HG02642 (cell line): ENCODE data around the gene DNHD1.

Experiments used
- ATAC-seq: cut with Tn5 transposase; IDR thresholded peaks from one replicate; pipeline ENCODE4 v1.9.1; 2021; ENCODE audit warnings: mild to moderate bottlenecking; ENCODE audit not compliant: unreplicated experiment, poor library complexity

DNHD1 gene, protein sequence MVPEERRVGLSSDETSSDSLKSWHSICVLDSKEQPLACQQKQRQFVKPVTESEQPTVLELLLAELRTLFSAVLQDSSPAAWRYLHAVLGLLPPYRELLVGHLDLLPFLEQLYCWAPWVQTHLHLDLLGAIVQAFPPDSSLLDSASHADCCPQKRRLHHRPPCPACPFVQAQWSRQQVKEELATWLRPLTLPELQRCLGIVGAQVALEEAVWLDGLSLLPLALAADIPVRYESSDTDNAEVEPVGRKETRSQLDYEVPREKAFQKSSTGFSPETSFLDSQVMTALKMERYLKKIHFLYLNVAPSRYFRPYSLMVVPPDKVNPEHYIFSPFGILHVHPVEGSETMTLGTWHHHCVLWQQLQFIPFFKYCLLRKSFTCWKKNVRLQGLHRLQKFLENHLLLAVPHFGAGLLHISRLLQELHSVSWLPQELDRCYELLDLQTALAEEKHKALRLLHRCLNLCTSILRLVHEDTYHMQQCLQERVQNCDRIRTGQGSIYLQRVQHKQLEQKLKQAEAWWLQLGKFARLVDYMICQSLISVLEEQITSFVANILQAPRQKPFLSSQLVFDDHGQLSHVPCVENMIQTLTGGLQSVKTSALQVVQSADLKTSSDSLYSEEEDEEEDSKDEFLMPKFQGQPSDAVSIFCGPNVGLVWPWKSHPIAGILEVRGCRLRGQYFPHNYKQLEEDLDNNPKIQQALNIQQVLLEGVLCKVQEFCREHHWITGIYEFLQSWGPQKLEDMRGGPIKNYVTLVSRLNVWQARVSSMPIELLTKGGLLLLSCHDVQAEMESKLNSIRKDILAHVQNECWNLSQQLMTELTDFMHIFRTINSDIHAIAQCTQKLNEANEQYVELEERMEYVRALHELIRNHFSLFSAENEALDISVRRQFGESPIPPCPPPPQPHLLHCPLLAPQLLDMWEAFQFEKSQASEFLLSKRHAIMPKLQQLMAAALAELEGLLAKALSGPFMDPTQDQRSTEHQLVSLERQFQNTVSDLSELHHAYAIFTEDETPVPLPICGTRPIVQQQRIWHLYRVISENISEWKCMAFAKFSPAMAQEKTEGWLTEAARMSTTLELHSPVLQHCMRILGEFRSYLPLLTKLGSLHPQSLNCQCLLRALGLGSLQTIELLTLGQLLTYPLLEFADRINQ (N-terminal part only)

DNA sequence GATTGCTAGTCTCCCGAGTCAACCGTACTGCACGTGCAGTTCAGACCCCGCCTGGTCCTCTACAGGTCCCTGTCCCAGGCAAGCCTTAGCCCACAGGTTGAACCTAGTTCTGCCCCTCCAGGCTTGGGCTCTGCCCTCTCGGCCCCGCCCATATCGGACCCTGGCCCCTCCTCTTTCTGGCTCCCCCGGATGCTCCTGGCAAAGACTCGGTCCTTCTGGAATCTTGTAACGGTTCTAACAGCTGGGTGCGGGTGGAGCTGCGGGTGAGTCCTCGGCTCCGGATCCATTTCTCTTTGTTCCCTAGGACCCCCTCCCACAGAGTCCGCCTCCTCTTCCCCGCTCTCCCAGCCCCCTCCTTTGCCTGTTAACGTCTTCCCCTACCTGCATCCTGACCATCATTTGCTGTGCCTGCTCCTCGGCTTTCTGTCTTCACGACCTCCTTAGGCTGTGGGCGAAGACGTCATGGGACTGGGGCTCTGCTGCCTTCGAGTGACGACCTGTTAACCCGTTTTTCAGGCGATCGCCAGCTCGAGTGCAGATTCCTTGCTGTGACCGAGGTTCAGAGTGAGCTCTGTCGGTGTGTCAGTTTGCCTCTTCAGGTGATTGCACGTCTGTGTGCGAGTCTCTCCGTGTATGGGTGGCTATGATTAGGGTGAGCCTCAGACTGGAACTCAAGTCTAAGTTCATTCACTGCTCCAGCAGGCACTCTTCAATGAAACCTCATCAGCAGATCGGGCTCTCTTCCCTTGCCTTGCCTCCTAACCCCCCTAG is at the start of gene DNHD1:
DNHD1 (plus strand) TSS at position 212 of the 771 bp plus-strand sequence. CDS start 936 bp downstream, outside the sequence.
- no peak for ATAC-seq

DNA sequence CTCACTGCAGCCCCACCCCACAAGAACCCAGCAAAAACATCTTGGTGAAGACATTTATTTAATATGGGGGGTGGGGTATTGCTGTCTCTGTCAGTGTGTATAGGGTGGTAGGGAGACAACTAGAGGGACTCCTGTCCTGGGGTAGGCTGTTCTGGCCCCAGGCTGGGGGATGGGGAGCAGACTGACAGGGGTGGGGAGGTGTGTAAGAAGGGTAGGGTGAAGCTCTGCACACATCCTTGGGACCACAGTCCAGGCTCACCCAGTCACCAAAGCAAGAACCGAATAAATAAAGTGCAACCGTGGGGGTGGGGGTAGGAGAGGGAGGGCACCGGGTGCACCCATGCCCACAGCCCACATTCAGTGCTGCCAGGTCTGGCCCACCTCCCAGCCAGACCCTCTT is 48.5 kb upstream of the DNHD1 start:
- ATAC-seq, result no peak

DNA sequence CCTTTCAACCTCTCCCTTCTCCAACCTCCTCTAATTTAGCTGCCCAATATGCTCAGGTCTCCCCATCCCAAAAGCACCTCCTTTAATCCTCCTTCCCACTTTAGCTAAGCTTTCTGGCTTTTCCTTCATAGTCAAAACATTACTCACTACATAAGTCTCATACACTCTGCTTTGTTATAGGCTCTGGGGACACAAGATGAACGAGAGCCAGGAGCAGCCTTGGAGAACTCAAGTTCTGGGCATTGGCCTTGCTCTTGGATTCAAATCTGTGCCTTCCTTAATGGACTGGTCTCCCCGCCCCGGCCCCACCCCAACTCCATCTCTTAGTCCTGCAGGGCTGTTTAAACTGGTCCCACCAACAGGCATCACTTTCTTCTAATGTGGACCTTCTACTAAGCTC is 44.9 kb upstream of the DNHD1 start:
- ATAC-seq, result no peak

DNA sequence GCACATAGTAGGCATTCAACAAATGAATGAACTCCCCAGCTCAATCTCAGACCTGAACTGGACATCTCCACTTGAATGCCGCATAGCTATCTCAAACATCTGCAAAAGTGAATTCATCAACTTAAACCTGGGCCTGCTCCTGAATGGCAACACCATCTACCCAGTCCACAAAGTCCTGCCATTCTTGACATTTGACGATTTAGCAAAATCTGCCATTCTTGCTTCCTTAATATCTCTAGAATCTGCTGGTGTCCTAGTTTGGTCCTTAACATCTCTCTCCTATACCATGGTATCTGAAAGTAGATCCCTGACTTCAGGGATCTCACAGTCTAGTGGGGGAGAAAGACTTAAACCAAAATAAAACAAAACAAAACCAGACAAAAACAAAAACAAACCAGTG is 43.9 kb upstream of the DNHD1 start:
- no peak for ATAC-seq

DNA sequence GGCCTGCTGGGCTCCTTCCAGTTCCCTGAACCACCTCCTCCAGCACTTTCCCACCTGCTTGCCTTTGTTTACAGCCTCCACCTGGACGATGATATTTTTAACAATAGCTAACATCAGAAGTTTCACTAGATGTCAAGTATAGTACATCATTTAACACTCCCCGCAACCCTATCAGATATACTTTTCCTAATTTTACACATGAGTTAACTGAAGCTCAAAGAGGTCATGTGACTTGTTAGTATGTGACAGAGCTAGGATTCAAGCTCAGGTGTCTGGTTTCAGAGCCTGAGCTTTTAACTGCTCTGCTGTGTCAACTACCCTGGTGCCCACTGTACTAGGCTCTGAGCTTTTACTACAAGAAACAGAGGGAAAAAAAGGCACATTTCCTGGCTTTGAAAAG is 42.0 kb upstream of the DNHD1 start:
- ATAC-seq, result no peak

DNA sequence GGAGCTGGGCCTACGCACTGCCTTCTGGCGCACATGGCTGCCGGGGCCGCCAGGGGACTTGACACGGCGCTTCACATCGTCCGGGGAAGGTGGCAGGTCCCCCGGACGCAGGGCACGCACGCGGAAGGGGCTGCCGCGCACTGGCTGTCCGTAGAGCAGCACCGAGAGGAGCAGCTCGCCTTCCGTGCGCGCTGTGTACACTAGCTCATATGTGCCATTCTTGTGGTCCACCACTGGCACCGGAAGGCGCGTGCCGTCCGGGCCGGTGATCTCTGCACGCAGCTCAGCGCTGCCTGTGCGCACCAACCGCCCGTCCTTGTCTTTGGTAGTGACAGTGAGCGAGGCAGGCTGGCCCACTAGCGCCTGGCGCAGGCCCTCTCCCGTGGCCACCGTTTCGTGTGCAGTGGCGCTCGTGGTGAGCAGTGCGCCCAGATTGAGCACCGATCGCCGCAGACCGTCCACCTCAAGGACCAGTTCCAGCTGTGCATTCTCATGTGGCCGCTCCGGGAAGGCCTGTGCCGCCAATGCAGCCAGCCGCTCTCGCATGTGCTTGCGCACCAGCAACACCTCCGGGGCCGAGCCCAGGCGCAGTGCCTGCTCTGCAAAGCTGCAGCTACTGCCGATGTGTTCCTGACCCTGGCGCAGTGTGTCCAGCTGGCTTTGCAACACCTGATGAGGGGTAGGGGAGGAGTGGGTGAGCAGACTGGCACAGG is 40.6 kb upstream of the DNHD1 start:
- no peak for ATAC-seq

DNA sequence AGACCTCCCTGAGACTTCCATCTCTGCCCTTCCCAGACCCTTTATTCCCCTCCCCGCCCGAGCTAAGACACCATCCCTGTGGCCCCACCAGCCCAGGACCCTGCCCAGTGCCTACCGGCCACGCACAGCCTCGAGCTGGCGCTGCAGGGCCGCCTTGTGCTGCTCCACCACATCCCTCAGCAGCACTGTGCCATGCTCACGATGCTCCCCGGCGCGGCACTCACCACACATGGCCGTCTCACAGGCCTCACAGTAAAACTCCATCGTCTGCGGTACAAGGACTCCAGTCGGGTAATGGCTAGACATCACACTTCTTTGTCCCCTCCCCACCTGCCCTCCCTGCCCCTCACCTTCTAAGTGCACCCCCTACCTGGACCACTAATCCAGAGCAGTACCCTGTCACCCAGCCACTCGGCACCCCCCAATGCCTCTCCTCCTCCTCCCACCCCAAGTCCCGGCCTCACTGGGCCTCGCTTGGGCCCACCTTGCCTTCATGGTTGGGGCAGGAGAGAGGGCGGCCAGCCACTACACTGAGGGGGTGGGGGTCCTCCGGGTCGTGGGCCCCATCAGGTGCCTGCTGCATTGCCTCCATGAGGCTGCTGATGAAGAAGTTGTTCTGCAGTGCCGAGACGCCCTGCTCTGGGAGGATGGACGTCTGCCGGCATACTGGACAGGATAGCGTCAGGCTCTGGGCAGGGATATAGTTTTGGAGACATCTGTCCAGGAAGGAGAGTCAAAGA is 39.3 kb upstream of the DNHD1 start:
- ATAC-seq, result no peak

DNA sequence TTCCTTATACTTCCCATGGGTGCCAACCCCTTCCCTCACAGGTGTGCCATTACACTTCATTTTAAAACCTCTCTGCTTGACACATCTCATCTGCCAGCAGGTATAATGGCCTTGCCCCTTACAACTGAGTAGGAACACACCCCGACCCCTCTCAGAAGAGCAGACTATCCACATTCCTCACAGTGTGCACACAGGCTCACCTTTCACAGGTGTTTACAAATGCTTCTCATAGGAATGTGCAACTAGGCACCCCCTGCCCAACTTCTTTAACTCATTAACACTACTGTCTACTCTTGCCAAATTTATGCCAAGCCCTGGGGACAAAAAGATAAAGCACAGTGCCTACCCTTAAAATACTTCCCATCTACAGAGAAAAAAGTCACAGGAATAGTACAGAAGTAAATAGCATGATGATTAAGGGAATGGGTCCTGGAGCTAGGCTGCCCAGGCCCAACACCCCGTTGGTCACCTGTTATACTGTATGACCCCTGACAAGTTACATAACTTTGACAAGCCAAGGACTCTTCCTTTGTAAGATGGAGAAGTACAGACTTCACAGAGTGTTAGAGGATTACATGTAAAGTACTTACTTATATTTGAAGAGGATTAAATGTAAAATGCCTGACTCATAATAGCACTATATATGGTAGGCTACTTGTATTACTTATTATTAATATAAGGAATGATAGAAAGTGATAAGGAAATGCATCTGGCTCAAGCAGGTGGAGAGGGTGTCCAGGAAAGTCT is 38.6 kb upstream of the DNHD1 start:
- ATAC-seq, result no peak

DNA sequence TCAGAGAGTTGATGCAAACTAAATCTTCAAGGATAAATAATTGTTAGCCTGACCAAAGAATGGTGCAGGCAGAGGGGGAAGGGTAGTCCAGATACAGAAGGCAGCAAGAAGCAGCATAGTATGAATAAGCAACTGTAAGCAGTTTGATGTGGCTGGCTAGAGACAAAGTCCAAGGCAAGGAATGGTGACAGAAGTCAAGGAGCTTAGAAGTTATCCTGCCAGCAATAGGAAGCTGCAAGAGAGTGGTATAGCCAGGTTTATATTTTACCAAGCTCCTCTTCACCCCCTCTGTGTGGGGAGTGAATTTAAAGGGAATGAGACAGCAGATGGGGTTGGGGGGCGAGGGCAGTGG is 38.0 kb upstream of the DNHD1 start:
- ATAC-seq, result no peak

DNA sequence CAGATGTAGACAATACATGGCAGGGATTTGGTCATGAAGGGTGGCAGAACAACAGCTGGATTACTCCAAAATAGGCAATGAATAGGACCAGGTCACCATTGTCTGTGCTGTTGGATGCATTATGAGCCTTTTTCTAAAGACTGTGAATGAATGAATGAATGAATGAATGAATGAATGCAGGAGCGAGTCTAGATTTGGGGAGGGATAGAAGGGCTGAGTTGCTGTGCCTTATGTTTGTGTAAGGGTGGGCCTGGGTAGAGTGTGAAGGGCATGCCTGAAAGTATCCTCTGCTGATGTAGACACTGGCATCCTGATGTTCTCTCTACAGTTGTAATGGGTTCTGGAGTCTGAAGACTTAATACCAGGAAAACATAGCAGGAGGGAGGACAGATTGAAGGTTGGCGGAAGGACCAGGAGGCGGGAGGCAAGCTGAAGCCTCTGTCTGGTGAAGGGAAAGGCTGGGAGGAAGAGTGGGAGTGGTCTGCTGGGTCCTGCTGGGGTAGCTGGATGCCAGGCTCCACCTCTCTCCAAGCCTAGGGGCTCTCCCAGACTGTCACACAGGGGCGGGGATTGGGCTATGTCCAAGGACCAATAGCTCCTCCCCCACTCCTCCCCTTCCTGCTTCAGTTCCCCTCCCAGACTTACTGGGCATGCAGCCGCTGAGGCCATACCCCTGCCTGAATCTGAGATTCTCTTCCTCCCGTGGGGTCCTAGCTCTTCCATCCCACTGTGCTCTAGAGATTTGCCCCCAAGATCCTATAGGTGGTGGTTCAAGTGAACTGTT is 28.2 kb upstream of the DNHD1 start:
- peak; percentile 62 for ATAC-seq

DNA sequence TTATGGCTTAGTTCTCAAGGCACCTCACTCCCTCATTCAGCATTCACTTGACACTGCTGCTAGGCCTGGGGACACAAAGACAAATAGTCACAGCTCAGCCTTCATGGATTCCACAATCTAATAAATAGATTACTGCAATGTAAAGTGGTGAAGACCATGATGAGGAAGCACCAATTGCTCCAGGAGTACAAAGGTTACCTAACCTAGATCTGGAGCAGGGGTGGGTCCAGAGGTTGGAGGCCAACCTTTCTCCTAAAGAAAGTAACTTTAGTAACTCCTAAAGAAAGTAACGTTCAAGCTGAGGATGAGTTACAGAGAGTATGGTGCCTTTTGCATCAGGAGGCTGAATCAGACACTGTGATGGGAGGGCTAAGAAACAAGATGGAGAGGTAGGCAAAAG is 27.5 kb upstream of the DNHD1 start:
- no peak for ATAC-seq

DNA sequence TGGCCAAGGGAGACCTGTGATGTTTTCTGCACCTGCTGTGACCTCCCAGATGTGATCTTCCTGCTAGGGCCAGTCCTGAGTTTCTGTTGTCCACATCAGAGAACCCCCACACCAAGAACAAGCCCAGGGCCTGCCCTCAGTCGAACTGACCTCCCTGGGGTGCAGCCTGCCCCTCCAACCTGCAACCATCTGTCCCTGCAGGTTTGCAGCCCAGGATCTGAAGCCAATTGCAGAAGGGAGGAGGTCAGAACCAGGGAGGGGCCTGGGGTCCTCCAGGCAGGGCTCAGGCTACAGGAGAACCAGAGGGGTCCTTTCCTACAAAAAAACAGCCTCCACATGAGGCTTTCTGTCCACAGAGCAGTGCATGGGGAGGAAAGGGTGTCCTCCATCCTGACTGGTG is 24.1 kb upstream of the DNHD1 start:
- no peak for ATAC-seq

DNA sequence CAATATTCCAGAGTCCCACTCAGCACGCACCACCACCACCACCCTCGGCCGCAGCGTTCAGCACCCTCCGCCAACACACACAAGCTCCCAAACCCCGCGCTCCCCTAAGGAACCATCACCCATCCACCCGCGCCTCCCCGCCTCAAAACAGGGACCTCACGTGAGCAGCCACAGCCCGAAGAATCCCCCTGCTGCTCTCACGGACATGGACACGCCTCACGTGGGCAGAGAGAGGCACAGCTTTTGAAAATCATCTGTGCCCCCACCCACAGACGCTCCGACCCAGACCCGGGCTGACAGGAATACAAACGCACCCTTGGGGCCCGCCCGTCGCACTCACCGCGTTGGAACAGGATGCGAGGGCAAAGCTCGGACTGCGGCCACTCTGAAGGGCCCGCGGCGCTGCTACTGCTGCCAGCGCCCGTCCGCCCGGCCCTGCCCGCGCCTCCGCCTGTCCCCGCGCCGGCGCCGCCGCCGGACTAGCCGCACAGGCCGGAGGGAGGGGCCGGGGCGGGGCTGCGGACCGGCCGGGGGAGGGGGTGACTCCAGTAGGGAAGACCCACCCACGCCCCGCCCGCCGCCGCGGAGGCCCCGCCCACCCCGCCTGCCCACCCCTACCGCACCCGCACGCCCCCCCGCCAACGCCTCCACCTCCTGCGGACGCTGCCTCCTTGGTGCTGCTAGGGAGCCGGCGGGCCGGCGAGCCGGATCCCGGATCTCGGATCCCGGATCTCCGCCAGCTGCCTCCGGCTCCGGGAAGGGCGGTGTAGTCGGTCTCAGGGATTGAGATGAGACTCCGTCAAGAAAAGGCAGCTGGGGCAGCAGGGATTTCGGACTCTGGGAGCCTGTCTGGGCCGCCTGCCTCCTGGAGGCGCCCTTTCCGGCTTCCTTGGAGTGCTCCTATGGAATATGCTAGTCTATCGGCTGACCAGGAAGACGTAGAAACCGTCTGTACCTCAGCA is 23.3 kb upstream of the DNHD1 start, which contains the start of gene TRIM3:
TRIM3 (minus strand) TSS at position 491 of the 962 bp plus-strand sequence. CDS start 8,246 bp downstream, outside the sequence.
- ATAC-seq, result peak; percentile 79

DNA sequence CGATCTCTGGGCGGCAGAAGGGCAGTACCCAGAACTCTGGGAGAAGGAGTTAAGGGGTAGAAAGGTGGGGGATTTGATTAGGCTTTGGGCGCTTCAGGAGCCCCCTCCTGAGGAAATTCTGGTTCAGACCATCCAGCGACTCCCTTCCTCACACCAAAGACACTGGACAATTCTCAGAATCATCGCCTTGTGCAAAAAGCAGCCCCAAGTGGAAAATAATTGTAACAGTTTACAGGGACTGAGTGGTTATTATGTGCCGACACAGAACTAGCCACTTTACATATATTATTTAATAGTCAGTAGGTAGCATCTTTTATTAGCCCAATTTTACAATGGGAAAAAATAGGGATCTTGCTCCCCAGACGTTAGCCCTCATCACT is 22.7 kb upstream of the DNHD1 start:
- peak; percentile 4 for ATAC-seq

DNA sequence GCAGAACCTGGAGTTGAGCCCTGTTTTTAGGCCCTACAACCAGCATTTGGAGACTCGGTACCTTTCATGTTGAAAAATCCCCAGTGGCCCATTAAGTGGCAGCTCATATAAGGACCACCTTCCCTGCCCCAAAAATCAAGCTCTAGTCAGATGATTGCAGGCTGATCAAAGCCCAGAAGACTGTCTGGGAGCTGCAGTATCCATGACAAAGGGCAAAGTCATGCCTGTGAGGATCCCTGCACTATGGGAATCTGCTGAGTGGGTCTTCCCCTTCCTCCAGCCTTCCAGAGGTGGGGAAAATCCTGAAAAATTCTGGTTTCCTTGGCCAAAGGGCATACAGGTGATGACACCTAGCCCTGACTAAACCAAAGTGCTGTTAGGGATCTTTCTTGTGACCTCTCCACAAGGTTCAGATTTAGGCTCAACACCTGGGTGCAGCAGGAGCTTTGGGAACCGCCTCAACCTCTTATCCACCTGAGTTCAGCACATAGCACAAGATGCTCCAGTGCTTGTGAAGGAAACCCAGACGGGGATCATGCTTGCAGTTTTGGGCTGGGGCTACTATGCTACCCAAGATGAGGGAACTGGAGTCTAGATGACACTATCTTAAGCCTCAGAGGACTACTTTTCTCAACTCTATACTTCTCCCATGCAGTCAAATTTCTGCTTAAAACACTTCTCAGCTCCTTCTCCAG is 22.1 kb upstream of the DNHD1 start:
- no peak for ATAC-seq

DNA sequence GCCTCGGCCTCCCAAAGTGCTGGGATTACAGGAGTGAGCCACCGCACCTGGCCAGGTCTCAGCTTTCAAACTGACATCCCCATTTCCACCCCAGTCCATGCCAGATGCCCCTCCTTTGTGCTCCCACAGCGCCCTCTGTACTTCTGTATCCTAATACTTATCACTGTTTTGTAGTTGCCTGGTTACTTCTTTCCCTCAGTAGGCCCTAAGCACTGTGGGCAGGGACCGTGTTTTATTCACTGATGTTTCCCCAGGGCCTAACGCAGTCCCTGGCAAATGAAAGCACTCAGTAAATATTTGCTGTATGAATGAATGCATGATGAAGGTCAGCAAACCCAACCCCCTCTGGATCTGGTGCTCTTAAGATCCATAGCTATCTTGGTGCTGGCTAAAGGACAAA is 21.1 kb upstream of the DNHD1 start:
- ATAC-seq, result no peak
